ENCODE data around the gene COL18A1. TPM values are rescaled to one million over a fixed set of nuclear protein-coding genes. Genes with fewer than 3 reads are reported as not detected.

Gene COL18A1
- total RNA-seq, 2 donors from 2014 or later = 56.2 to 229 TPM

GRCh38 chr21:45494135-45494850 is 89.3 kb downstream of the COL18A1 start:
- no peaks in the 10 kb centered on the region for H3K27me3 ChIP-seq (replicated peaks; ENCODE audit: insufficient read depth)
- DNase-seq (ENCODE audit: low spot score) = no peak
- H3K9me3 ChIP-seq = no peaks in the 10 kb centered on the region
- TF ChIP-seq CTCF (IDR thresholded peaks at IDR 0.05) (no peak), POLR2A (IDR thresholded peaks at IDR 0.05) (no peak), POLR2AphosphoS5 (IDR thresholded peaks at IDR 0.05) (no peak)
- H3K4me3 ChIP-seq = no peak overlapping the region
- H3K36me3 ChIP-seq = no peaks in the 10 kb centered on the region
- 93% methylated on average over 23 of the region's 27 CpGs for WGBS
- intact Hi-C loops (cut with DNase I) = no loop called here
- H3K4me1 ChIP-seq (replicated peaks) = no peaks in the 10 kb centered on the region
- H3K27ac ChIP-seq = no peak overlapping the region

GRCh38 chr21:45494851-45495680 is 90.1 kb downstream of the COL18A1 start:
- no peaks in the 10 kb centered on the region for H3K27me3 ChIP-seq (replicated peaks; ENCODE audit: insufficient read depth)
- H3K27ac ChIP-seq = no peak overlapping the region
- H3K9me3 ChIP-seq = no peaks in the 10 kb centered on the region
- H3K4me1 ChIP-seq (replicated peaks) = no peaks in the 10 kb centered on the region
- WGBS = 93% methylated on average over 29 of the region's 30 CpGs
- no peak for DNase-seq (ENCODE audit: low spot score)
- intact Hi-C loops (cut with DNase I) = no loop called here
- H3K36me3 ChIP-seq = no peaks in the 10 kb centered on the region
- no peak for TF ChIP-seq CTCF (IDR thresholded peaks at IDR 0.05)
- no peak for TF ChIP-seq POLR2AphosphoS5 (IDR thresholded peaks at IDR 0.05)
- no peak for TF ChIP-seq POLR2A (IDR thresholded peaks at IDR 0.05)
- no peak overlapping the region for H3K4me3 ChIP-seq

DNA sequence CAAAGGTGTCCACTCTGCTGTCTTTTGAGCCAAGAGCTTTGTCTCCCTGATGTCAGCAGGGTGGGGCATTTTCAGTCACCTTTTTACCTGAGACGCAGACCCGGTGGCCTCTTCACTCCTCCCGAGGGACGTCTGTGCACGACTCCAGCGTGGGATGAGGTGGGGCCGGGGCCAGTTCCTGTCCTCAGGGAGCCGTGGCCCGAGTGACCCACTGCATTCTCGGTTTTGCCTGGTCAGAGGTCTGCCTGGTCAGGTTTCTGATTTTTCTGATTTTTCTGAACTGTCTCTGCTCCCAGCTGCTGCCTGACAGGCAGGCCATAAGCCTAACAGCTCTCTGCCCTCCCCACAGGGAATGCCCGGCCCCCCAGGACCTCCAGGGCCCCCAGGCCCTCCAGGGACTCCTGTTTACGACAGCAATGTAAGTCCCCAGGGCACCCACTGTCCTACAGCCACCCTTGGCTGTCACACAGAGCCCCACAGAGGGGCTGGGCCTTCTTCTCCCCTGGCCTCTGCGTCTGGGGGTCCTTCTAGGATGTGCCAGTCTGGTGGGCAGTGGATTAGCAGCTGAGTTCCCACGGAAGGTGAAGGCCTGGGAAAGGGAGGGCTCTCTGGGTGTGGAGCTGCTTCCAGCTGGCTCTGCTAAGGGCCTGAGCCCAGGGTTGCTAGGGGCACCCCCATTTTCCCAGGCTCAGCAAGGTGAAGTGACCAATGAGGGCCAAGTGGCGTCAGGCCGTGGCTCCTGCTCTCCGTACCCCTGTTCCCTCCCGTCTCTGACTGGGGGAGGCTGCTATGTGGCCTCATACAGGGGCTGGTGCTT is 91.4 kb downstream of the COL18A1 start:
- WGBS = 90% methylated on average over 18 of the region's 18 CpGs
- DNase-seq (ENCODE audit: low spot score) = no peak
- intact Hi-C loops (cut with DNase I) = no loop called here

GRCh38 chr21:45496968-45497845 is 92.2 kb downstream of the COL18A1 start:
- no peak for DNase-seq (ENCODE audit: low spot score)
- Histone ChIP-seq H3K4me1 (replicated peaks) (no peaks in the 10 kb centered on the region), H3K36me3 (no peaks in the 10 kb centered on the region), H3K27ac (no peak overlapping the region), H3K4me3 (no peak overlapping the region), H3K9me3 (no peaks in the 10 kb centered on the region), H3K27me3 (replicated peaks; ENCODE audit: insufficient read depth) (no peaks in the 10 kb centered on the region)
- intact Hi-C loops (cut with DNase I) = no loop called here
- TF ChIP-seq POLR2A (IDR thresholded peaks at IDR 0.05) = no peak
- no peak for TF ChIP-seq CTCF (IDR thresholded peaks at IDR 0.05)
- no peak for TF ChIP-seq POLR2AphosphoS5 (IDR thresholded peaks at IDR 0.05)
- WGBS = 90% methylated on average over 22 of the region's 22 CpGs

More for the DNA sequence above, 91.4 kb downstream of the COL18A1 start:
- H3K4me3 ChIP-seq = no peak overlapping the region
- H3K9me3 ChIP-seq = no peaks in the 10 kb centered on the region
- no peak overlapping the region for H3K27ac ChIP-seq
- H3K4me1 ChIP-seq (replicated peaks) = no peaks in the 10 kb centered on the region
- H3K27me3 ChIP-seq (replicated peaks; ENCODE audit: insufficient read depth) = no peaks in the 10 kb centered on the region
- no peaks in the 10 kb centered on the region for H3K36me3 ChIP-seq
- no peak for TF ChIP-seq POLR2A (IDR thresholded peaks at IDR 0.05)
